HG03520 (cell line): ENCODE measurements around the gene SRRM4.

Experiments used
- ATAC-seq: cut with Tn5 transposase; IDR thresholded peaks from one replicate; pipeline ENCODE4 v1.9.1; 2021; ENCODE audit warnings: mild to moderate bottlenecking, moderate library complexity; ENCODE audit not compliant: unreplicated experiment

Gene SRRM4

DNA sequence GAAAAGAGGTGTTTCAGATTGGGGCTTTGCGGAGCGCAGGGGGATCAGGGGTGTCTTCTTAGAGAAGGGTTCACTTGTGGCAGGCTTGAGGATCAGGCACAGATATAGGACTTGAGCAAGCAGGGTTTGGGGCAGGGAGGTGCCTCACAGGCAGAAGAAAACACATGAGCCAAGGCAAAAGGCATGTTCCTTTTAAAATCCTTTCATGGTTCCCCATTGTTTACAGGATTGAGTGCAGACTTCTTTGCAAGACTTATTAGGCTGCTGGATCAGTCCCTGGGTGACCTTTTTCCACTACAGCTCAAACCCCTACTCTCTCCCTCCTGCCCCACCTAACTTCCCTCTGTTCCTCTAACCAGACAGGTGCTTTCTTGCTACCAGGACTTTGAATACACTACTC is 217.1 kb downstream of the SRRM4 start:
- no peak for ATAC-seq

- no peak for ATAC-seq
Observed at GRCh38 chr12:119200601-119201000, 219.3 kb downstream of the SRRM4 start.

GRCh38 chr12:119201789-119202543 is 220.6 kb downstream of the SRRM4 start:
- no peak for ATAC-seq

GRCh38 chr12:119202544-119202943 is 221.2 kb downstream of the SRRM4 start:
- no peak for ATAC-seq

DNA sequence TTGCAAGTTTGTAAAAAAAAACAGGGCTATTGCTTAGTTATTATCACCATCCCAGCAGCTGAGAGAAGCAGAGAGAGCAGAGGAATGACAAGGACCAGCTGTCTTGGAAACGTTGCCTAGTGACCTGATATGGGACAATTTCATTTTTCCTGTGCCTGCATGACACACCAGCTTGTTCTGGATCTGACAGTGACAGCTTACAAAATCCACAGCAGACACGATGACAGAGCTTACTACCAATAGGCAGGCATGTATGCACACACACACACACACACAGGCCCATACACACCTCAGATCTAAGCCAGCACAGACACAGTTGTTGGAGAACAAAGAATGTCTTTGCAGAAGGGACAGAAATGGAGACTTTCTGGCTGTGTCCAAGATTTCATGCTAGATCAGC is 222.8 kb downstream of the SRRM4 start:
- ATAC-seq, result no peak

- ATAC-seq, result no peak
Observed at GRCh38 chr12:119204671-119205285, 223.4 kb downstream of the SRRM4 start.

GRCh38 chr12:119206348-119207062 is 225.2 kb downstream of the SRRM4 start:
- no peak for ATAC-seq

- ATAC-seq, result no peak
Observed at GRCh38 chr12:119207063-119207560, 225.8 kb downstream of the SRRM4 start.

DNA sequence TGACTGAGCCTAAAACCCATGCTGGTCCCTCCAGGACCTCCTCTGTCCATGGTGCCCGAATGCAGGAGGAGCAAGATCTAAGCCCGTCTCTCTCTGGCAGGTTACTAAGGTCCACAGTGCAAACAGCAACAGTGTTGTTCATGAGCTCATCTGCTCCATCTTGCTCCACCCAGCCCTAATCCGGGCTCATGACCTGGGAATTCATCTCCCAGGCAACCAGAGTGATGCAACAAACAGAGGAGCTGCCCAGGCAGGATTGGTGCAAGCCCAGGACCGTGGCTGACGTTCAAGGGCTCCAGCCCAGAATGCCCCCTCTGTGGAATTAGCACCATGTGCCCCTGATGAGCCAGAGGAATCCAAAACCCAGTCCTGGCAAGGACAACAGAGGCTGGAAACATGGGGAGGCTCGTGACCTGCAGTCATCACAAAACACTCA is 227.3 kb downstream of the SRRM4 start:
- ATAC-seq, result no peak

- ATAC-seq, result no peak
Observed at GRCh38 chr12:119211884-119212283, 230.5 kb downstream of the SRRM4 start.
